Measurements from ENCODE around the gene RAI1. TPM values are rescaled to one million over a fixed set of nuclear protein-coding genes. Genes with fewer than 3 reads are reported as not detected.

RAI1 gene
- total and polyA plus RNA-seq, 2 of the 8 experiments (the other 6 are each of a cell fraction or from before 2014, with no cell fraction given): 0.39 to 1.2 TPM

DNA sequence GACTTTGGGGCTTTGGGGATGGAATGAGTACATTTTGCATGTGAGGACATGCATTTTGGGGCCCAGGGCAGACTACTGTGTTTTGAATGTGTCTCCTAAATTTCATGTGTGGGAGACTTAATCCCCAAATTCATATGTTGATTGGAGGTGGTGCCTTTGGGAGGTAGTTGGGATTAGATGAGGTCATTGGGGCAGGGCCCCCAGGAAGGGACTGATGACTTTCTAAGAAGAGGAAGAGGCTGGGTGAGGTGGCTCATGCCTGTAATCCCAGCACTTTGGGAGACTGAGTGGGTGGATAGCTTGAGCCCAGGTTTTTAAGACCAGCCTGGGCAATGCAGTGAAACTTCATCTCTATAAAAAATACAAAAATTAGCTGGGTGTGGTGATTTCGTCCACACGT lies 42.8 kb upstream of the RAI1 start:
- Histone ChIP-seq H3K18ac (ENCODE audit: extremely low read depth, low read length) (no peak overlapping the region; the same call in 1 of the 2 replicates), H4K91ac (replicated peaks; ENCODE audit: insufficient read length, low read length) (no peak overlapping the region), H3K23ac (ENCODE audit: insufficient read length) (no peak overlapping the region), H2BK12ac (ENCODE audit: low read depth, low read length) (no peak overlapping the region), H2AFZ (ENCODE audit: low read length) (no peak overlapping the region), H3K79me1 (ENCODE audit: low read depth, low read length) (no peaks in the 10 kb centered on the region), H2BK120ac (replicated peaks; ENCODE audit: low read depth, low read length) (no peak overlapping the region), H3K27me3 (replicated peaks in 1 of 4; ENCODE audit: control insufficient read depth in 3 of 4, extremely low read depth in 1 of 4, insufficient read depth in 3 of 4, low read length in 3 of 4) (no peaks in the 10 kb centered on the region), H2BK20ac (ENCODE audit: low read length) (no peak overlapping the region), H3K4me2 (ENCODE audit: insufficient read depth in 1 of 2, low read depth in 2 of 2, low read length in 2 of 2) (no peak overlapping the region), H3K14ac (ENCODE audit: insufficient read length) (no peak overlapping the region), H3K4me1 (replicated peaks in 1 of 4; ENCODE audit: control insufficient read depth in 3 of 4, insufficient read depth in 4 of 4, low read length in 3 of 4) (no peaks in the 10 kb centered on the region), H3K79me2 (ENCODE audit: control insufficient read depth in 1 of 2, insufficient read depth in 2 of 2, low read length in 2 of 2) (no peaks in the 10 kb centered on the region), H3K9me3 (ENCODE audit: insufficient read depth in 2 of 2, low read depth in 1 of 2, low read length in 1 of 2) (peaks cover 0 to 3% of the 10 kb centered on the region in 2 experiments; a peak in 1 of 4 replicates), H3K4me3 (ENCODE audit: extremely low read depth in 1 of 4, insufficient read depth in 2 of 4, low read depth in 3 of 4, low read length in 4 of 4) (no peak overlapping the region), H4K5ac (ENCODE audit: insufficient read length, low read depth, low read length) (no peak overlapping the region), H3K9ac (replicated peaks in 1 of 4; ENCODE audit: extremely low read depth in 1 of 4, low read depth in 3 of 4, low read length in 3 of 4) (no peak overlapping the region; a peak in 1 of 7 replicates), H4K20me1 (replicated peaks in 1 of 2; ENCODE audit: control insufficient read depth in 1 of 2, insufficient read depth in 2 of 2, low read length in 2 of 2) (no peaks in the 10 kb centered on the region), H3K56ac (replicated peaks; ENCODE audit: insufficient read length, low read depth, low read length) (no peak overlapping the region), H2BK5ac (ENCODE audit: low read depth, low read length) (no peak overlapping the region), H2BK15ac (ENCODE audit: low read length) (no peak overlapping the region), H3K4ac (replicated peaks; ENCODE audit: insufficient read length, low read depth, low read length) (no peak overlapping the region), H2AK5ac (ENCODE audit: low read depth, low read length) (no peak overlapping the region), H4K8ac (ENCODE audit: extremely low read depth, insufficient read depth, low read length) (no peak overlapping the region), H3K23me2 (ENCODE audit: low read depth, low read length) (no peaks in the 10 kb centered on the region; the same call in 1 of the 2 replicates), H3K36me3 (ENCODE audit: control insufficient read depth in 2 of 4, insufficient read depth in 4 of 4, low read length in 3 of 4) (no peaks in the 10 kb centered on the region), H3K27ac (ENCODE audit: low read depth, low read length) (no peak overlapping the region)
- POLR2A ChIA-PET (ENCODE audit: partially characterized antibody): no interaction called here
- 89% methylated on average over 2 of the region's 2 CpGs; no CpG with 5 or more reads in 1 of the 2 experiments for WGBS, 2 experiments (ENCODE audit: extremely low coverage in 1 of 2, insufficient coverage in 1 of 2, insufficient read length in 1 of 2, insufficient replicate concordance in 2 of 2, low coverage in 1 of 2, low lambda C conversion rate in 2 of 2, missing lambda C conversion rate in 1 of 2)
- DNase-seq (ENCODE audit: low read depth in 1 of 2, low spot score in 2 of 2) (no peak), FAIRE-seq (no peak)
- CTCF ChIA-PET (ENCODE audit: partially characterized antibody): interaction anchor here (0.9 to 3.9 kb wide), 4 partner anchors 30 to 283 kb away, joined by 3 to 24 read pairs (median 6); no protein-coding TSS in a partner anchor
- no peak for TF ChIP-seq TAF7 (optimal IDR thresholded peaks at IDR 0.05; ENCODE audit: borderline replicate concordance, low read depth, low read length)
- TF ChIP-seq RNF2 (IDR thresholded peaks at IDR 0.05; ENCODE audit: borderline replicate concordance, low read depth, low read length, missing control alignments, poor library complexity, severe bottlenecking): no peak

All from H1 (cell line).